Left colon (tissue), 2 donors: ENCODE data around the gene MEGF6. TPM values are rescaled to one million over a fixed set of nuclear protein-coding genes. Genes with fewer than 3 reads are reported as not detected.

ENCODE experiments used
- ATAC-seq: fragments of 200-7000 bp; cut with Tn5 transposase; one replicate; pipeline ENCODE4 v1.9.1; 2020; ENCODE audit warnings: mild to moderate bottlenecking, moderate library complexity
- DNase-seq, 2 donors: peaks; one replicate each; pipeline ENCODE4 v3.0.0-alpha.2; 2020
- intact Hi-C, 2 donors: fragments of 100-400 bp; cut with DNase I in 1 of 2; cut with micrococcal nuclease in 1 of 2; formaldehyde crosslinking; loops; one replicate each; pipeline versions ENCODE4 v1.11.2 to v1.14.0; 2022; cut with DNase I, micrococcal nuclease
- microRNA-seq, 2 donors: library from miRNA; unstranded; fragments of <30 nt; microRNA quantifications; one replicate each; pipeline versions ENCODE4 v1.1.0 to v1.2.0, GENCODE V29; 2020
- total RNA-seq, 2 donors: library from RNA; stranded (reverse); fragmentation: NEBNext Ultra II Directional; extraction: Animal tissue kit (Norgen Biotek cat#: 25700); gene quantifications; one replicate each; pipeline ENCODE4 v1.2.1, GENCODE V29; 2021
- donor health status: DM: no; HTN: no; CAD: no.
- donor health status: DM: yes; HTN: yes; CAD: no.

MEGF6 gene
- total RNA-seq, 2 donors from 2014 or later, result 6.3 to 8.2 TPM

- intact Hi-C loops, result no loop called here
- DNase-seq (no peak), ATAC-seq (no peak)
Measured at GRCh38 chr1:3441410-3441847, 169.9 kb downstream of the MEGF6 start.

- ATAC-seq (no peak), DNase-seq (no peak)
- intact Hi-C loops, result no loop called here
Measured at GRCh38 chr1:3440711-3441409, 170.4 kb downstream of the MEGF6 start.

DNA sequence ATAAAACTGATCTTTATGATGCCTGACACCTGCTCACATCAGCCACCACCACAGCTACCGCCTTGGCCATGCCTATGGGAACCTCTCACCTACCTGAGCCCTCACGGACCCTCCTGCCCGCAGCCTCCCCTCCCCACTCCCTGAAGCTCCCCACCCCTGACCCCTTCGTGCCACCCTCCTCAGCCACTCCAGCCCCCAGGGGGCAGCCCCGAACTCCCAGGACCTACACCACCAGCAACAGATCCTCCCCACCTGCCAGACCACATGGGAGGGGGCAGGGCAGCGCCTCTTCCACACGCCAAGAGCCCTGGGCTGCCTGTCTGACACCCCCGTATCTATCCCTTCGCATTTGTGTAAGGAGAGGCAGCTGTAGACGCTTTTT lies 171.0 kb downstream of the MEGF6 start:
- DNase-seq (no peak), ATAC-seq (no peak)
- intact Hi-C loops, result no loop called here

Small RNAs within 50 kb of the gene (microRNA-seq; reads per million reads assigned to microRNA genes)
- 0 reads per million in 2 donors for gene MIR551A

Other genes with a start within 250 kb of the MEGF6 start
- gene ARHGEF16, start 156.8 kb downstream of the MEGF6 start, total RNA-seq, result 100 to 1,000 TPM in 1 of 2 donors, 10 to 100 TPM in 1; 92.4 to 113 TPM
- gene TPRG1L, start 13.5 kb upstream of the MEGF6 start, total RNA-seq, result 10 to 100 TPM; 88.5 to 93.9 TPM
- 10 to 100 TPM; 20.1 to 23.6 TPM for gene WRAP73, start 38.6 kb upstream of the MEGF6 start, total RNA-seq
- gene TP73, start 41.0 kb upstream of the MEGF6 start, total RNA-seq, result under 1 TPM; 0.11 to 0.70 TPM
- gene CCDC27, start 140.9 kb upstream of the MEGF6 start, total RNA-seq, result not detected
- gene SMIM1, start 161.2 kb upstream of the MEGF6 start, total RNA-seq, result 1 to 10 TPM; 1.8 to 4.6 TPM
- gene LRRC47, start 185.0 kb upstream of the MEGF6 start, total RNA-seq, result 10 to 100 TPM; 35.1 to 41.5 TPM
- 10 to 100 TPM; 43.5 to 45.6 TPM for gene CEP104, start 245.7 kb upstream of the MEGF6 start, total RNA-seq
- gene DFFB, start 246.0 kb upstream of the MEGF6 start, total RNA-seq, result 1 to 10 TPM; 6.2 to 9.6 TPM